PC-9 (cell line): ENCODE results near the gene RNF20.

Experiments
- EZH2 ChIP-seq: fragments of 200-600 bp; sonication (generic); IDR thresholded peaks from 2 replicates; pipeline ENCODE4 v1.8.0; 2017; ENCODE audit warnings: antibody characterized with exemption, low read depth
- TF ChIP-seq, protein P1 (sequence below): fragments of 200-600 bp; sonication (generic); conservative IDR thresholded peaks from 2 replicates; pipeline ENCODE4 v1.6.1; 2017; ENCODE audit warnings: mixed run types, antibody characterized with exemption, mild to moderate bottlenecking, moderate library complexity

DNA sequence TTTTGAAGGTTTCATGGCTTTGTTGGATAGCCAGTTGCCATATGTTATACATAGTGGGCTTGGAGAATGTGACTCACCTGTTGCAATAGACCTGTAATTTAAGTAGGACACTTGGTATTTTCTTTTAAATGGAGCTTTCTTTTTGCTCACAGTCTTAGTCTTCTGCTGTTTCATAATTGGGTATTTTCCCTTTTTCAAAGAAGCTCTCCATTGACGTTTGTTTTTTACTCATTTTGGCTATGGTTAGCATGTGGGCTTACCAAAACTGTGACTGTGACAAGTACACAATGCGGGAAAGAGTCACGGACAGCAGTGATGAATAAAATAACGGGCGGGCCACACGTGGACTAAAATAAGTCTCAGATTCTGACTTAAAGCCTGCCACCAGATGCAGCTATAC is 23.2 kb upstream of the RNF20 start:
- TF ChIP-seq, protein P1, sequence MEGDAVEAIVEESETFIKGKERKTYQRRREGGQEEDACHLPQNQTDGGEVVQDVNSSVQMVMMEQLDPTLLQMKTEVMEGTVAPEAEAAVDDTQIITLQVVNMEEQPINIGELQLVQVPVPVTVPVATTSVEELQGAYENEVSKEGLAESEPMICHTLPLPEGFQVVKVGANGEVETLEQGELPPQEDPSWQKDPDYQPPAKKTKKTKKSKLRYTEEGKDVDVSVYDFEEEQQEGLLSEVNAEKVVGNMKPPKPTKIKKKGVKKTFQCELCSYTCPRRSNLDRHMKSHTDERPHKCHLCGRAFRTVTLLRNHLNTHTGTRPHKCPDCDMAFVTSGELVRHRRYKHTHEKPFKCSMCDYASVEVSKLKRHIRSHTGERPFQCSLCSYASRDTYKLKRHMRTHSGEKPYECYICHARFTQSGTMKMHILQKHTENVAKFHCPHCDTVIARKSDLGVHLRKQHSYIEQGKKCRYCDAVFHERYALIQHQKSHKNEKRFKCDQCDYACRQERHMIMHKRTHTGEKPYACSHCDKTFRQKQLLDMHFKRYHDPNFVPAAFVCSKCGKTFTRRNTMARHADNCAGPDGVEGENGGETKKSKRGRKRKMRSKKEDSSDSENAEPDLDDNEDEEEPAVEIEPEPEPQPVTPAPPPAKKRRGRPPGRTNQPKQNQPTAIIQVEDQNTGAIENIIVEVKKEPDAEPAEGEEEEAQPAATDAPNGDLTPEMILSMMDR = no peak
- TF ChIP-seq EZH2 = no peak
